ENCODE results near the gene GALK1. TPM values are rescaled to one million over a fixed set of nuclear protein-coding genes. Genes with fewer than 3 reads are reported as not detected.

The GALK1 gene
- polyA plus RNA-seq, 2 of the 4 experiments (the other 2 are of a cell fraction), result 20.7 to 54.3 TPM

- TF ChIP-seq MAX (IDR thresholded peaks at IDR 0.05) (no peak), BCL3 (IDR thresholded peaks at IDR 0.05) (no peak)
Measured at GRCh38 chr17:75793460-75793859, 28.5 kb upstream of the GALK1 start (continued).

- 88% methylated on average over 6 of the region's 6 CpGs for WGBS (ENCODE audit: missing lambda C conversion rate)
- CTCF ChIA-PET, result interaction anchor here (1.0 to 3.6 kb wide), 12 partner anchors 8 to 158 kb away, joined by 4 to 21 read pairs (median 5); partner anchors contain the start of genes GALK1, SMIM5 and UNK
- TF ChIP-seq POLR2AphosphoS2 (conservative IDR thresholded peaks at IDR 0.05; ENCODE audit: low read length), result no peak
- TF ChIP-seq FOSL2 (IDR thresholded peaks at IDR 0.05), result no peak
- no peak for TF ChIP-seq FOSL2 (CRISPR knock-in tag; IDR thresholded peaks at IDR 0.05)
- no peak for TF ChIP-seq EHF (CRISPR knock-in tag; IDR thresholded peaks at IDR 0.05)
- no peak for TF ChIP-seq TP53 (CRISPR knock-in tag; IDR thresholded peaks at IDR 0.05)
- TF ChIP-seq HDAC2 (IDR thresholded peaks at IDR 0.05), result no peak
- TF ChIP-seq JUN (IDR thresholded peaks at IDR 0.05), result no peak
- TF ChIP-seq CBX2 (IDR thresholded peaks at IDR 0.05; ENCODE audit: borderline replicate concordance, low read depth), result no peak
- no peak for TF ChIP-seq BHLHE40 (IDR thresholded peaks at IDR 0.05; ENCODE audit: low read depth, low read length)
- TF ChIP-seq CHD4 (IDR thresholded peaks at IDR 0.05; ENCODE audit: borderline replicate concordance), result no peak
- no peak for TF ChIP-seq CBX8 (IDR thresholded peaks at IDR 0.05)
- no peak for TF ChIP-seq RFX5 (IDR thresholded peaks at IDR 0.05)
- no peak for TF ChIP-seq RAD21 (conservative IDR thresholded peaks at IDR 0.05 in 1 of 2, IDR thresholded peaks at IDR 0.05 in 1 of 2)
- TF ChIP-seq REST (IDR thresholded peaks at IDR 0.05), result no peak
- no peak for TF ChIP-seq FOSB (CRISPR knock-in tag; IDR thresholded peaks at IDR 0.05)
- Histone ChIP-seq H3K4me1 (peaks cover 8% of the 10 kb centered on the region), H3K9me3 (no peaks in the 10 kb centered on the region), H3K4me2 (no peak overlapping the region), H3K4me3 (no peak overlapping the region), H3K27ac (no peak overlapping the region)
- ATAC-seq (no peak), DNase-seq (ENCODE audit: low read depth in 1 of 2, low spot score in 1 of 2) (no peak), FAIRE-seq (no peak)
- POLR2A ChIA-PET, result interaction anchor here (2.3 kb wide), 1 partner anchor 11 kb away, joined by 19 read pairs; no protein-coding TSS in a partner anchor
Measured at GRCh38 chr17:75791254-75791653, 26.3 kb upstream of the GALK1 start.

- 14% methylated on average over 28 of the region's 43 CpGs for WGBS (ENCODE audit: missing lambda C conversion rate)
- POLR2A ChIA-PET, result interaction anchor here (1.0 to 3.7 kb wide), 6 partner anchors 9 to 111 kb away, joined by 3 to 17 read pairs (median 4); partner anchors contain the start of gene WBP2
- H3K27ac ChIP-seq, result peak overlapping the region; percentile 96 to 97
- no peak for FAIRE-seq
- H3K4me1 ChIP-seq, result peaks cover 37% of the 10 kb centered on the region
- peak; percentile 81 to 82 for ATAC-seq
- H3K4me2 ChIP-seq, result peak overlapping the region; percentile 81
- peak overlapping the region; percentile 60 for H3K4me3 ChIP-seq
- CTCF ChIA-PET, result interaction anchor here (0.8 to 5.8 kb wide), 12 partner anchors 9 to 166 kb away, joined by 3 to 72 read pairs (median 9); partner anchors contain the start of gene GALK1
- H3K9me3 ChIP-seq, result no peaks in the 10 kb centered on the region
- DNase-seq (ENCODE audit: low read depth in 1 of 2, low spot score in 1 of 2), result peak in 1 of 2 experiments; percentile 69
- TF ChIP-seq ZNF302 (CRISPR knock-in tag; IDR thresholded peaks at IDR 0.05) (peak; percentile 89), BHLHE40 (IDR thresholded peaks at IDR 0.05; ENCODE audit: low read depth, low read length) (no peak), CBX2 (IDR thresholded peaks at IDR 0.05; ENCODE audit: borderline replicate concordance, low read depth) (no peak), E2F6 (IDR thresholded peaks at IDR 0.05; ENCODE audit: borderline replicate concordance, low read depth) (peak; percentile 96), HOXB13 (CRISPR knock-in tag; IDR thresholded peaks at IDR 0.05; ENCODE audit: low read depth) (peak; percentile 91), HES2 (IDR thresholded peaks at IDR 0.05) (no peak), FOSL2 (IDR thresholded peaks at IDR 0.05) (peak; percentile 66), FOSL2 (CRISPR knock-in tag; IDR thresholded peaks at IDR 0.05) (peak; percentile 97), FOSB (CRISPR knock-in tag; IDR thresholded peaks at IDR 0.05) (peak; percentile 87), EHF (CRISPR knock-in tag; IDR thresholded peaks at IDR 0.05) (peak; percentile 91; the same call in 1 of the 2 replicates), POLR2AphosphoS2 (conservative IDR thresholded peaks at IDR 0.05; ENCODE audit: low read length) (no peak; the same call in 1 of the 2 replicates), POLR2A (IDR thresholded peaks at IDR 0.05; ENCODE audit: low read length) (peak; percentile 46), RAD21 (conservative IDR thresholded peaks at IDR 0.05 in 1 of 2, IDR thresholded peaks at IDR 0.05 in 1 of 2) (no peak), PHF8 (IDR thresholded peaks at IDR 0.05; ENCODE audit: borderline replicate concordance, low read depth) (peak; percentile 98), HEYL (CRISPR knock-in tag; IDR thresholded peaks at IDR 0.05) (no peak), TP53 (CRISPR knock-in tag; IDR thresholded peaks at IDR 0.05) (peak; percentile 80), CHD2 (IDR thresholded peaks at IDR 0.05; ENCODE audit: low read length, partially characterized antibody) (no peak), RARB (CRISPR knock-in tag; IDR thresholded peaks at IDR 0.05) (peak; percentile 68; the same call in 1 of the 2 replicates)
Measured at GRCh38 chr17:75785016-75785890, 20.3 kb upstream of the GALK1 start.
